Measurements from ENCODE around the gene CDH23.

CDH23 gene

DNA sequence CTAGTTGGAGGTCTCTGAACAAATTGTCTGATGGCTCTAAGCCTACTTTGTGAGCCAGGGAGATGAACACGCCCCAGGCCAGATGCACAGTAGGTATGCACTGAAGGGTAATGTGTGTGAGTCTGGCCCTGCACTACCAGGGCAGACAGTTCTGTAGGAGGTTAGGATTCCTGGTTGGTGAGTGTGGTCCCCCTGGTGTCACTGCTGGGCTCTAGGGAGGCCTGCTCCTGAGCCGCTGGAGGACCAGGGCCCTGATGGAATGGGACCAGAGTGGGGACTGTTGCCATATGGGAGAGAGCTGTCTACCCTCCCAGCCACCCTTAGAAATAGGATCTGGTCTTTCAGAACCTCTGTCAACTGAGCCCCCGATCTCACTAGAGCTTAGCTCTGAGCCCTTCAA is 42.0 kb downstream of the CDH23 start:
- no peak for DNase-seq (ENCODE audit: low read depth in 2 of 2, low spot score in 1 of 2)

GRCh38 chr10:71439670-71440425 is 43.1 kb downstream of the CDH23 start:
- no peak for DNase-seq (ENCODE audit: low read depth in 2 of 2, low spot score in 1 of 2)

DNA sequence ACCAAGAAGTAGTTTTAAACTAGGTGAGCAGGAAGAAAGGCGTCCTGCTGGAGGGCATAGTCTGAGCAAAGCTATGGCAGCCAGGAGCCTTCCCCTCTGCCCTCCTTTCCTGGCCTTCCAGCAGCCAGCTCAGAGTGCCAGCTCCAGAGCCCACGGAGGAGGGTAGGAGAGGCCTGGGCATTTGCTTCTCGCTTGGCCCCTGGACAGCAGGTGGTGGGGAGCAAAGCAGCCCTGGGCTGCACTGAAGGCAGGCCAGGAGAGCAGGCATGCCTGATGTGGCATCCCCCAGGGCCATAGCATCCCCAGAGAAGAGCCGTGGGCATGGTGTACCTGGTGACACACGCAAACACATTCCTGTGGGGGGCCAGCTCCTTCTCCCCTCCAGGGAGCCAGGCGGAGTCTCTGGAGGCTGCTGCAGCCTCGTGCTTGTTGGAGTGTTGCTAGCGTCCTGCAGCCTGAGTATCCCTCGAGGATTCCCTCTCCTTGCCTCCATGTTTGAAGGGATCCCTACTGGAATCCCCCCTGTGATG is 43.9 kb downstream of the CDH23 start:
- no peak for DNase-seq (ENCODE audit: low read depth in 2 of 2, low spot score in 1 of 2)

DNA sequence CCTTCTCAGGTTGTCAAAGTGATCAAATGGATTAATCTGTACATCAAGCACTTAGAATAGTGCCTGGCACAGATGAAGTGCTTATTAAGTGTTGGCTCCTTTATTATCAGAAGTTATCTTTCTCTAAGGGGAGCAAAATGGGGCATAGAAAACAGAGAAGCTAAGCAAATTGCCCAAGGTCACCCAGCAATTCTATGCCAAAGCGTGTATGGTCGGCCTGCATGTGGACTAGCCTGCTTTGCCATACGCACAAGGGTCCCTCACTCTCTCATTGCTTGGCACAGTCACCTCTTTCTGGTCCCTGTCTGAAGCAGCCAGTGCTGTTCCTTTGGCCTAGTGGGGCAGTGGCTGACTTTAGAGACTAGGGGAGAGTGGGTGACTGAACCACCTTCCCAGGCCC is 45.3 kb downstream of the CDH23 start:
- no peak for DNase-seq (ENCODE audit: low read depth in 2 of 2, low spot score in 1 of 2)

DNA sequence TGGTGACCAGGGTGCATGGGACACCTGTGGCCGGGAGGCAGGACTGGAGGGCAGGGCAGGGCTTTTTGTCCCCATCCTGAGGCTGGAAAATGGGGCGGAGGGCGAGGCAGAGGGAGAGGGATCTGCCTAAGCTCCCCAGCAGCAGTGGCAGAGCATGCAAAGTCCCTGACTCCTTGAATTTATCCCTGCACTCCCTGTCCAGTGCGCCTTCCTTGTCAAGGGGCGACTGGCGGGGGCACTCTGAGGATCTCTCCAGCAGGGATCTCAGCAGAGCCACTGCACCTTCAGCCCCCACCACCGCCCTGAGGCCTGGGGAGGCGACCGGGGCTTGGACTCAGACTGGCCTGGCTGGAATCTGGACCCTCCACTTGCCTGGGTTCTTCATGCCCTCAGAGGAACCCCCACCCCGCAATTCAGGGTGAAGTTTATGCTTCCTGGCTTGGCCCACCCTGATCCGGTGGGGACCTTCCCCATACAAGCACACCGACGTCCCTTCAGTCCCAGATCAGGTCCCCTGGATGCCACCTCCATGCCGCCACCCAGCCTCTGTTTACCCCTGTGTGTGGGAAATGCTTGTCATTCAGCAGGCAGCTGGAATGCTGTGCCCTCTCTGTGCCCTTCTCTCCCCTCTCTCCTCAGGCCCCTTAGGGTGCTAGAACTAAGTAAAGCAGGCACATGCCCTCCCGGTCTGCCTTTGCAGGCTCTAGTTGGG is 46.3 kb downstream of the CDH23 start:
- DNase-seq (ENCODE audit: low read depth in 2 of 2, low spot score in 1 of 2): no peak

DNA sequence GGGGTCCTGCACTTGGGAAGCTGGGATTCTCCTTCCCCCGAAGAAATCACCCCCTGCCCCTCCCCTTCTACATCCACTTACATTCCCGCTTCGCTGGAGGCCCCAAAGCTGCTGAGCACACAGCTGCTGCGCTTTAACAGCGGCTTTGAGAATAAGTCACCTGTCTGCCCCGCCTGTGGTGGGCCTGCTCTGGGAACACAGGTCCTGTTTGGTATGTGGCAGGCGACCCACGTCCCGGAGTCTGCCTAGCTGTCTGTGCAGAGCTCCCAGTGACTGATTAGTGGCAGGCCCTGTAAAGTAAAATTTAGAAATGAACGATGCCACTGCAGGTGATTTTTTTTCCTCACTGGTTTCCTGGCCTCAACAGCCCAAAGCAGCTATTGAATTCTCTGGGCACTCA is 47.0 kb downstream of the CDH23 start:
- DNase-seq (ENCODE audit: low read depth in 2 of 2, low spot score in 1 of 2): no peak

- DNase-seq (ENCODE audit: low read depth in 2 of 2, low spot score in 1 of 2): no peak
Observed at GRCh38 chr10:71444284-71445054, 47.7 kb downstream of the CDH23 start.

DNA sequence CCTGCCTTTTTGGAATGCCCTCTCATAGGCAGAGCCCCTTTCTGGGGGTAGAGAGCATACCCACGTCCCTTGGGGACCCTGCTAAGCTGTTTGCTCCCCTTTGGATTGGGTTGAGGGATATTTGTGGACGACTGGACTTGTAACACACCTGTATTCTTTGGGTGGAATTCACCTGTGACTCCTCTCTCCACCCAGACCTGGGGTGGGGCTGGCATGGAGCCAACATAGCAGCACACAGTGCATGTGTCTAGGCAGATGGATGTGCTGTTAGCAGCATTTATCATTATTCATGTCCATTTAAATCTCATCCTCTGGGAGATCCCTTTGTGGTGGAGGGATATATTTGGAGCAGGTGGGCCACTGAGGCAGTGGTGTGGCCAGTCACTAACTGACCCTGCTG is 51.0 kb downstream of the CDH23 start:
- no peak for DNase-seq (ENCODE audit: low read depth in 2 of 2, low spot score in 1 of 2)

GRCh38 chr10:71448146-71448545 is 51.4 kb downstream of the CDH23 start:
- no peak for DNase-seq (ENCODE audit: low read depth in 2 of 2, low spot score in 1 of 2)

DNA sequence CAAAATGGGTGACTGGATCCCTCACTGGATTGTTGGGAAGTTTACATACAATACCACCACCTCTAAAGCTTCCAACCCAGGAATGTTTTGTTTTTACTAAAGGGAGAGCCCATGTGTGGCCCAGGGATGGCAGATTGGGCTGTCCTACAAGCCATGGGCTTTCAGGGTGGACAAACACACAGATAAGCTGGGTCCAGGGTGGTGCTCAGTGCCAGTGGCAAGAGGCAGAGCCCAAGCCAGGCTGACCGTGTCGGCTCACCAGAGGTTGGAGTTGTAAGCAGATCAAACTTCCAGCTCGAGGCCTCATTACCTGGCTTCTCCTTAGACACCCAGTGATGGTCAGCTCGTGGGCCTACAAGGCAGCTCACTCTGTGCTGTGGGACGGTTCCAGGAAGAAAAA is 52.3 kb downstream of the CDH23 start:
- no peak for DNase-seq (ENCODE audit: low read depth in 2 of 2, low spot score in 1 of 2)

GRCh38 chr10:71451754-71452153 is 55.0 kb downstream of the CDH23 start:
- no peak for DNase-seq (ENCODE audit: low read depth in 2 of 2, low spot score in 1 of 2)

DNA sequence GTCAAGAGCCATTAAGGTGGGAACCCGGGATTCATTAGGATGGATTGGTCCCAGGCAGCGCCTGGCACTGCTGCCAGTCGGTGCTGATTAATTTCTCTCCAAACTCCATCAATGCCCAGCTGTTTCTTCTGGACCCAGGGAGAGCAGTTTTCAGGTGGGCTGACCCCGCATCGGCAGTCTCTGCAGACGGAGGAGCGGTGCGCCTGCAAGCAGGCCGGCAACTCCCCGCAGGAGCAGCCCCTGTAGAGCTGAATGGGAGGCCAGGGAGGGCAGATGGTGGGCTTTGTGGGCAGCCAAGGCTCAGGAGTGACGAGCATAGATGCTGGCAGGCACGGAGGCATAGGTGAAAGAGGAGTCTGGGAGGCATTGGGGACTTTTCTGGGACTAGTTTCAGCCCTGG is 56.5 kb downstream of the CDH23 start:
- DNase-seq (ENCODE audit: low read depth in 2 of 2, low spot score in 1 of 2): no peak

DNA sequence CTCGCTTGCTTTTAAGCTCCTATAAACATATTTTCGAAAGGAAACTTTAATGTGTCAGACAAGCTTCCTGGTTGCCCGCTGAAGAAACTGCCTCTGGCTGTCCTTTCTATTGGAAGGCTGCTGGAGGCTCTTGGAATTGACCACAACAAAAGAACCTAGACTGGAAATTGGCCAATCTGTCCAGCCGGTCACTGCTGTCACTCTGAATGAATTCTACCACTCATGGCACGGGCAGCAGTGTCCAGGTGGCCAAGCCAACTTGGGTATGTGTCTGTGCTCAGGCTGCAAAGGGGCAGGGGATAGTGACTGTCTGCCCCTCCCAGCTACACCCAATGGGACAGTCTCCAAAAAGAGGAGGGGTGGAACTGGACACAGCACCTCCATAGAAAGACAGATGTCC is 57.6 kb downstream of the CDH23 start:
- DNase-seq (ENCODE audit: low read depth in 2 of 2, low spot score in 1 of 2): no peak

DNA sequence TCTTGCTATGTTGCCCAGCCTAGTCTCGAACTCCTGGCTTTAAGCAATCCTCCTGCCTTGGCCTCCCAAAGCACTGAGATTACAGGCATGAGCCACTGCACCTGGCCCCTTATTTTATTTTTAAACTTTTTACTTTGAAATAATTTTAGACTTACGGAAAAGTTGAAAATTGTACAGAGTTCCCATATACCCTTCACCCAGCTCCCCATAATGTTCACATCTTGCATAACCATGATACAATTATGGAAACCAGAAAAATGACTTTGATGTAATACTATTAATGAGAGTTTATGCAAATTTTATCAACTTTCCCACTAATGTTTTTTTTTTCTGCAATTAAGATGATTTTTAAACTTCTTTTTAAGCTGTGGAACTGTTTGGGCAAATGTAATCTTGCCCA is 58.3 kb downstream of the CDH23 start:
- no peak for DNase-seq (ENCODE audit: low read depth in 2 of 2, low spot score in 1 of 2)

DNA sequence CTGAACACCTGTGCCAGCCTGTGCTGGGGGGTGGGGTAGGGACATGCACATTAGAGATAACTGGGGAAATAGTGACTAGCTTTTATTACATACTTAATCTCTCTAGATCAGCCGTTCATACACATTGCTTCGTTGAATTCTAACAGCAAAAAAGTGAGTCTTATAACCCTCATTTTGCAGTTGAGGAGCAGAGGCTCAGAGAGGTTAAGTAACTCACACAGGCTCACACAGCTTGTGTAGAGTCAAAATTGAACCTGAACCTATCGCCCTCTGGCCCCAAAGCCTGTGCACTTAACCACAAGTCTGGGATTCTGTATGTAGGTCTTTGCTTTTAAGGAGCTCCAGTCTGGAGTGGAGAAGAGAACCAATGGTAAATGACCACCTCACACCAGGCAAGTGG is 59.9 kb downstream of the CDH23 start:
- DNase-seq (ENCODE audit: low read depth in 2 of 2, low spot score in 1 of 2): no peak

GRCh38 chr10:71457908-71458307 is 61.2 kb downstream of the CDH23 start:
- DNase-seq (ENCODE audit: low read depth in 2 of 2, low spot score in 1 of 2): no peak

GRCh38 chr10:71458387-71458786 is 61.7 kb downstream of the CDH23 start:
- no peak for DNase-seq (ENCODE audit: low read depth in 2 of 2, low spot score in 1 of 2)

GRCh38 chr10:71459513-71459912 is 62.8 kb downstream of the CDH23 start:
- DNase-seq (ENCODE audit: low read depth in 2 of 2, low spot score in 1 of 2): no peak

DNA sequence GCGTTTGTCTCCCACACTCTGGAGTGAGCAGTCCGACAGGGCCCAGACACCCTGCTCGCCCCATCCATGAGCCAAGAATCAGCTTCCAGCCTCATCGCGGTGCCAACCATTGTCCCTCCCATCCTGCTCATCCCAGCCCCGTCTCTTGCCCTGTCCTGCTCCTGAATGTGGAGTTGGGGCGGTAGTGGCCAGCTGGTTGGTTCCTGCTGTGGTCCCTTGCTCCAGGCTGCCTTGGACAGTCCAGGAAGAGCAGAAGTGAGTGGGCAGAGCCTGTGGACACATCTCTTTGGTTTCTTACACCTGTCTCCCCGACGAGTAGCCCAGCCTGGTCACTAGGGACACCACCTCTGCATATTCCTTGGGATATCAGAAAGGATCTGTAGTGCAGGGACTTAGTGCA is 63.9 kb downstream of the CDH23 start:
- no peak for DNase-seq (ENCODE audit: low read depth in 2 of 2, low spot score in 1 of 2)

GRCh38 chr10:71461457-71461856 is 64.7 kb downstream of the CDH23 start:
- DNase-seq (ENCODE audit: low read depth in 2 of 2, low spot score in 1 of 2): no peak

- DNase-seq (ENCODE audit: low read depth in 2 of 2, low spot score in 1 of 2): no peak
Observed at GRCh38 chr10:71462062-71462935, 65.6 kb downstream of the CDH23 start.
